ENCODE data around the gene AFDN. TPM values are rescaled to one million over a fixed set of nuclear protein-coding genes. Genes with fewer than 3 reads are reported as not detected.

Gene AFDN
- total RNA-seq, 1 donor from 2014 or later = 102 TPM

DNA sequence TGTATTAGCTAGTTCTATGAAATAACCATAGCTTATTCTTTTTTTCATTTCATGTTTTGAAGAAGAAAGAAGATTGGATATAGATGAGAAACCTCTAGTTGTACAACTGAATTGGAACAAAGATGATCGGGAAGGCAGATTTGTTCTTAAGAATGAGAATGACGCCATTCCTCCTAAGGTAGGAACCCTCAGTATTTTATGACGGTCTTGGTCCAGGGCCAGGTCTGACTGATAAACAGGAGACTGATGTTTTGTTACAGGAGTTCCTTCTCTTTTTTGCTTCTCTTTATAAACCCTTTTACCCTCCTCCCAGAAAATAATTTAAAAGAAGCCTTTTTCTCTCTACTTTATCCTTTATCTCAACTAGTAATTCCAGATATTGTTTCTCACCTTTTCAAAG is 43.6 kb downstream of the AFDN start:
- H3K4me1 ChIP-seq = no peaks in the 10 kb centered on the region
- TF ChIP-seq, protein P1, sequence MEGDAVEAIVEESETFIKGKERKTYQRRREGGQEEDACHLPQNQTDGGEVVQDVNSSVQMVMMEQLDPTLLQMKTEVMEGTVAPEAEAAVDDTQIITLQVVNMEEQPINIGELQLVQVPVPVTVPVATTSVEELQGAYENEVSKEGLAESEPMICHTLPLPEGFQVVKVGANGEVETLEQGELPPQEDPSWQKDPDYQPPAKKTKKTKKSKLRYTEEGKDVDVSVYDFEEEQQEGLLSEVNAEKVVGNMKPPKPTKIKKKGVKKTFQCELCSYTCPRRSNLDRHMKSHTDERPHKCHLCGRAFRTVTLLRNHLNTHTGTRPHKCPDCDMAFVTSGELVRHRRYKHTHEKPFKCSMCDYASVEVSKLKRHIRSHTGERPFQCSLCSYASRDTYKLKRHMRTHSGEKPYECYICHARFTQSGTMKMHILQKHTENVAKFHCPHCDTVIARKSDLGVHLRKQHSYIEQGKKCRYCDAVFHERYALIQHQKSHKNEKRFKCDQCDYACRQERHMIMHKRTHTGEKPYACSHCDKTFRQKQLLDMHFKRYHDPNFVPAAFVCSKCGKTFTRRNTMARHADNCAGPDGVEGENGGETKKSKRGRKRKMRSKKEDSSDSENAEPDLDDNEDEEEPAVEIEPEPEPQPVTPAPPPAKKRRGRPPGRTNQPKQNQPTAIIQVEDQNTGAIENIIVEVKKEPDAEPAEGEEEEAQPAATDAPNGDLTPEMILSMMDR (IDR thresholded peaks at IDR 0.05) = no peak
- no peak overlapping the region for H3K4me3 ChIP-seq
- intact Hi-C loops (cut with DNase I) = no loop called here
- no peak for DNase-seq (ENCODE audit: low spot score in 2 of 2)
- peaks cover 6 to 51% of the 10 kb centered on the region in 2 donors for H3K36me3 ChIP-seq
- H3K9me3 ChIP-seq = no peaks in the 10 kb centered on the region
- no peaks in the 10 kb centered on the region for H3K27me3 ChIP-seq
- no peak overlapping the region for H3K27ac ChIP-seq

DNA sequence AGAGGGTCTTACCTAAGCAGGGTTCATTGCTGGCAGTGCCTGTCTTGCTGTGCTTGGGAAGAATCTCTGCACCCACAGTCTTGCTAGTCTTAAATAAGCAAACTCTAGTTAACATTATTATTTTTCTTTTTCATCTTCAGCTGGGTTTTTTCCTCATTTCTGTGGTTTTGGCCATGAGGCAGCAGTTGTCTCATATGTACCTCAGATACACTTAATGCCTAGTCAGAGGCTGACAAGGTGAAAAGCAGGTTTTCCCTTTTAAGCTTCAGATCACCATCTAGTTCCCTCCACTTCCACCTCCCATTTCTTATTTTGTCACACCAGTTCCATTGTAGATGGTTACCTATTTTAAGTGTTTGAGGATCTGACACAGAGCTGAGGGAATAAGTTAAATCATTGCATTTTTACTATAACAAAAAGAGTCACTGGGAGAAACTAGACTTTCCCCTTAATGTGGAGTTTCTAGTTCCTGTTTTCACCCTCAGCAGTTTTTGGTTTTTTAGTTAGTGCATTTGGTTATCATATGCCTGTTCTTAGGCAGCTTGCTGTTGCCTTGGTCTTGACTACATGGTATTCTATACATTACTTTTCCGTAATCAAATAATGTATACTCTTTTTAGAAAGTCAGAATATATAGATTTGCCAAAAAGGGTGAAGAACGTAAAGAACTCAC is 46.0 kb downstream of the AFDN start:
- intact Hi-C loops (cut with DNase I) = no loop called here
- no peak for DNase-seq (ENCODE audit: low spot score in 2 of 2)
- H3K36me3 ChIP-seq = peaks cover 10 to 56% of the 10 kb centered on the region in 2 donors

DNA sequence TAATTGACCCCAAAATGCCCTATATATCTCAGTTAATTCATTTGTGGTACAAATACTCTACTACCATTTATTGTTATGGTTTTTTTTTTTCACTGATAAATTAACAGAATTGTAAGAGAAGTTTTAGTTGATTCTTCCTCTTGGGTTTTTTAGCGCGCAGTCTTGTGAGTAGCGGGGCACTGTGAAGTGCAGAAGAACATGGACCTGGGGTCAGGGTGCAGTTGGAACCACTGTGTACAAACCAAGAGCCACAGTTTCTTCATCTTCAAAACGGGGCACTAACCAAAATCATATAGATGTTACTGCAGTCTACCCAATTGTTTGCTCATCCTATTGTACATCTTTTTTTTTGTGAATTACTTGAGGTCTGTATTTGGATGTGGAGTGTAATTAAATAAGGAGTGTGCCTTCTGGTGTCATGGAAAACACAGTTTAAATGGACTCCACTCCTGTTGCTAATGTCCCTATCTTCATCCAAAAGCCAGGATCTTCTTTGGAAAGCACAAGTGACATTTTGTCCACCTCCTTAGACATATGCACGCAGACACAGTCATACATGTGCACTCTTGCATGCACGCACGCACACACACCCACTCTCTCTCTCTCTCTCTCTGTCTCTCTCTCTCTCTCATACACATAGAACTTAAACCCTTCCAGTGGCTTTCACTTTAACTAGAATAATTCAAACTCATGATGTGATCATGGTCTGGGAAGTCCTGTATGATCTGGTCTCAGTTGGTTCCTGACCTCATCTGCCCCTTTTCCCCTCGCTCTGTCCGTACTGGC is 51.5 kb downstream of the AFDN start:
- H3K4me3 ChIP-seq = no peak overlapping the region
- H3K36me3 ChIP-seq = peaks cover 10 to 46% of the 10 kb centered on the region in 2 donors
- TF ChIP-seq, protein P1 (IDR thresholded peaks at IDR 0.05) = no peak

More for the DNA sequence above, 46.0 kb downstream of the AFDN start:
- Histone ChIP-seq H3K27me3 (no peaks in the 10 kb centered on the region), H3K4me1 (no peaks in the 10 kb centered on the region), H3K4me3 (no peak overlapping the region), H3K9me3 (no peaks in the 10 kb centered on the region), H3K27ac (no peak overlapping the region)
- TF ChIP-seq, protein P1 (IDR thresholded peaks at IDR 0.05) = no peak

DNA sequence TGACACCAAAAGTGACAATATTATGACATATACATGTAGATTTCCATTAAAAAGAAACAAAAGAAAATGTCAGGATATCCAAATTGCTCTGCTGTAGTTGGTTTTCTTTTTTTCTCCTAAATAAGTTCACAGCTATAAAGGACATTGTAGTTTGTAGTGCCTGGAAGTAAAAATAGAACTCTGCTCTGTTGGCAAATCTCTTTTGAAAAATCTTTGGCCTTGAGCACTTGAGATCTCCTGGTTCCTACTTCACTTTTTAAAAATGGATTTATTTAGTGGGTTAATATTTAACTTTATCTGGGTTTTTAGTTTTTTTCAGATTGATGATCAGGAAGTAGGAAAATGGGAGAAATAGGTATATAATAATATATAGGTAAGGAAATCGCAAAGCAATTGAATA is 52.9 kb downstream of the AFDN start:
- Histone ChIP-seq H3K27me3 (no peaks in the 10 kb centered on the region), H3K36me3 (peaks cover 10 to 41% of the 10 kb centered on the region in 2 donors), H3K27ac (no peak overlapping the region), H3K4me1 (no peaks in the 10 kb centered on the region), H3K4me3 (no peak overlapping the region), H3K9me3 (no peaks in the 10 kb centered on the region)
- no peak for DNase-seq (ENCODE audit: low spot score in 2 of 2)
- TF ChIP-seq, protein P1 (IDR thresholded peaks at IDR 0.05) = no peak
- intact Hi-C loops (cut with DNase I) = no loop called here

More for the DNA sequence above, 51.5 kb downstream of the AFDN start:
- no peak overlapping the region for H3K27ac ChIP-seq
- no peaks in the 10 kb centered on the region for H3K4me1 ChIP-seq
- no peaks in the 10 kb centered on the region for H3K9me3 ChIP-seq
- no peaks in the 10 kb centered on the region for H3K27me3 ChIP-seq
- no peak for DNase-seq (ENCODE audit: low spot score in 2 of 2)
- intact Hi-C loops (cut with DNase I) = no loop called here

DNA sequence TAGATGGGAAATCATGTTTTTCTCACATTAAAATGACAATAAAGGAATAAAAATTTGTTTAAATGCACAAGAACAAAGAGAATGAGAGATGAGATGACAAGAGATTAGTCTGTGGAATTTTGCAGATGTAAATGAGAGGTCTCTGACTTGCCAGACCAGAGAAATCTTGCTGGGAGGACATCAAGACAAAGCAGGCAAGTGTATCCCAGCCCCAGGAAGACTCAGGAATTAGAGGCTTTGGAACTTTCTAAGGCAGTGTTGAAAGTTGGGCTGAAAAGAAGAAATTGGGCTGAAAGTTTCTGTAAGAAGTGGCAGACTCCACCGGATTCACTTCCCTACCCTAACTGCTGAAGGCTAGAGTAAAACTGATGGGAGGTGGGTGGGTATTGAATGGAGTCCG is 54.6 kb downstream of the AFDN start:
- intact Hi-C loops (cut with DNase I) = no loop called here
- Histone ChIP-seq H3K4me1 (no peaks in the 10 kb centered on the region), H3K9me3 (no peaks in the 10 kb centered on the region), H3K27me3 (no peaks in the 10 kb centered on the region), H3K4me3 (no peak overlapping the region), H3K27ac (no peak overlapping the region), H3K36me3 (peaks cover 4 to 27% of the 10 kb centered on the region in 2 donors)
- TF ChIP-seq, protein P1 (IDR thresholded peaks at IDR 0.05) = no peak
- no peak for DNase-seq (ENCODE audit: low spot score in 2 of 2)

Measured in ascending aorta (tissue), 2 donors.